ENCODE data around the gene ELF4.
A peak's percentile ranks its signal among the peaks of the same experiment; 100 is the strongest.

The ELF4 gene

DNA sequence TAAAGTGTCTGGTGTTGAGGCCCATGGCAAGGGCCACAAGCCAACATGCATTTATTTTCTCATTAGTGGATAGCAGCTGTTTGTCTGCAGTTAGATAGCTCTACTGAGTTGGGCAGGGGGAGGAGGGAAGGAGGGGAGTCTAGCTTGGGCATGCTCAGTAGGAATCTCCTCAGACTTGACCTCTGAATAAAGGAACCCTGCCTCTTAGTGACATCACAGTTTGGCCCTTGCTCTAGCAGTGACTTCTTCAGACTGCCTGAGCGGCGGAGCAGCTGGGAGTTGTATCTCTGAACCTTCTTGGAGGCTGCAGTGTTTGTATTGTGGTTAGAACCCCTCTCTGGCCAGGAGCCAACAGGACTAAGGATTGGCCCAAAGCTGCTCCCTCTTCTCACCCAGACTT, 70.5 kb downstream of the ELF4 start:
- DNase-seq (ENCODE audit: low spot score) = no peak
- TF ChIP-seq, protein P1, sequence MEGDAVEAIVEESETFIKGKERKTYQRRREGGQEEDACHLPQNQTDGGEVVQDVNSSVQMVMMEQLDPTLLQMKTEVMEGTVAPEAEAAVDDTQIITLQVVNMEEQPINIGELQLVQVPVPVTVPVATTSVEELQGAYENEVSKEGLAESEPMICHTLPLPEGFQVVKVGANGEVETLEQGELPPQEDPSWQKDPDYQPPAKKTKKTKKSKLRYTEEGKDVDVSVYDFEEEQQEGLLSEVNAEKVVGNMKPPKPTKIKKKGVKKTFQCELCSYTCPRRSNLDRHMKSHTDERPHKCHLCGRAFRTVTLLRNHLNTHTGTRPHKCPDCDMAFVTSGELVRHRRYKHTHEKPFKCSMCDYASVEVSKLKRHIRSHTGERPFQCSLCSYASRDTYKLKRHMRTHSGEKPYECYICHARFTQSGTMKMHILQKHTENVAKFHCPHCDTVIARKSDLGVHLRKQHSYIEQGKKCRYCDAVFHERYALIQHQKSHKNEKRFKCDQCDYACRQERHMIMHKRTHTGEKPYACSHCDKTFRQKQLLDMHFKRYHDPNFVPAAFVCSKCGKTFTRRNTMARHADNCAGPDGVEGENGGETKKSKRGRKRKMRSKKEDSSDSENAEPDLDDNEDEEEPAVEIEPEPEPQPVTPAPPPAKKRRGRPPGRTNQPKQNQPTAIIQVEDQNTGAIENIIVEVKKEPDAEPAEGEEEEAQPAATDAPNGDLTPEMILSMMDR (IDR thresholded peaks at IDR 0.05; ENCODE audit: borderline replicate concordance, control extremely low read depth, extremely low read depth, insufficient read depth, missing control alignments) = no peak
- in situ Hi-C loops (cut with MboI; ENCODE audit: low sequenced_read_pairs, unreplicated experiment) = no loop called here

DNA sequence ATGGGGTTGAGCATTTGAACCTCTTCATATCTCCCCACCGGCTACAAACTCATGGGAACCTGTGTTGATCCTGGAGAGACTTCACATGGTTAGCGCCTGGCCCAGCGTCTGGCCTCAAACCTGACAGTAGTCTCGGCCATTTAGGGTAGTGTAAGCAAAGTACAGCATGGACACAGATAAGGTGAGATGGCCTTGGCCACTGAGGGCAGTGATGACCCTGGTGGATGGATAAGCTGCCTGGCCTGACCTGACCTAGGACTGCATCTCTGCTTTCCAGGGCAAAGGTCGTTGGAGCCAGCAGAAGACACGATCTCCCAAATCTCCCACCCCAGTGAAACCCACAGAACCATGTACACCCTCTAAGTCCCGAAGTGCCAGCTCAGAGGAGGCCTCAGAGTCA, 76.1 kb downstream of the ELF4 start:
- DNase-seq (ENCODE audit: low spot score) = no peak
- in situ Hi-C loops (cut with MboI; ENCODE audit: low sequenced_read_pairs, unreplicated experiment) = no loop called here
- TF ChIP-seq, protein P1 (IDR thresholded peaks at IDR 0.05; ENCODE audit: borderline replicate concordance, control extremely low read depth, extremely low read depth, insufficient read depth, missing control alignments) = no peak

DNA sequence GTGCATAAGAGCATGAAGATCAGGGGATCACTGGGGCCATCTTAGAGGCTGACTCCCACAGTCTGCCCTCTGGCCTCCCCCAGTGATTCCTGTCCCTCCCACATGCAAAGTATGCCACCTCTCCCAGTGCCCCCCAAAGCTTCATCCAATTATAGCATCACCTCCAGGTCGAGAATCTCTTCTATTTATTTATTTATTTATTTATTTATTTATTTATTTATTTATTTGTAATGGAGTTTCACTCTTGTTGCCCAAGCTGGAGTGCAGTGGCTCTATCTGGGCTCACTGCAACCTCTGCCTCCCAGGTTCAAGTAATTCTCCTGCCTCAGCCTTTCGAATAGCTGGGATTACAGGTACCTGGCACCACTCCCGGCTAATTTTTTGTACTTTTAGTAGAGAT, 77.7 kb downstream of the ELF4 start:
- DNase-seq (ENCODE audit: low spot score) = no peak
- TF ChIP-seq, protein P1 (IDR thresholded peaks at IDR 0.05; ENCODE audit: borderline replicate concordance, control extremely low read depth, extremely low read depth, insufficient read depth, missing control alignments) = no peak
- in situ Hi-C loops (cut with MboI; ENCODE audit: low sequenced_read_pairs, unreplicated experiment) = no loop called here

DNA sequence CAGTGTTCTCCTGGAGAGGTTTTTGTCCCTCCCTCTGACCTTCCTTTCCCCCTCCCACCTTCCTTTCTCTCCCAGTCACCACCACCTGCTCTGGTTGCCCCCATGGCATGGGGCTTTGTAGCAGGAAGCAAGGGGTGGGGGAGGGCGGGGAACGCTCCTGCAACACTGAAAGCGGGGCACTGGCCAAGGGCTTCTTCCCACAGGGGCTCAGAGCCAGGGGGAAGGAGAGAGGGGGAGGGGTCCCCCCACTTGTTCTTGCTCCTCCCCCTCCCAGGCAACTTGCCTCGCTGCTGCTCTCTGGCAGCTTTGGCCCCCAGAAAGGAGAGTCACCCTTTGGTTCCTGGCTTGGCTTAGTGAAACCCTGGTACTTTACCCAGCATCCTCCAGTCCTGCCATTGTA, 79.5 kb downstream of the ELF4 start:
- DNase-seq (ENCODE audit: low spot score) = no peak
- in situ Hi-C loops (cut with MboI; ENCODE audit: low sequenced_read_pairs, unreplicated experiment) = no loop called here
- TF ChIP-seq, protein P1 (IDR thresholded peaks at IDR 0.05; ENCODE audit: borderline replicate concordance, control extremely low read depth, extremely low read depth, insufficient read depth, missing control alignments) = no peak

DNA sequence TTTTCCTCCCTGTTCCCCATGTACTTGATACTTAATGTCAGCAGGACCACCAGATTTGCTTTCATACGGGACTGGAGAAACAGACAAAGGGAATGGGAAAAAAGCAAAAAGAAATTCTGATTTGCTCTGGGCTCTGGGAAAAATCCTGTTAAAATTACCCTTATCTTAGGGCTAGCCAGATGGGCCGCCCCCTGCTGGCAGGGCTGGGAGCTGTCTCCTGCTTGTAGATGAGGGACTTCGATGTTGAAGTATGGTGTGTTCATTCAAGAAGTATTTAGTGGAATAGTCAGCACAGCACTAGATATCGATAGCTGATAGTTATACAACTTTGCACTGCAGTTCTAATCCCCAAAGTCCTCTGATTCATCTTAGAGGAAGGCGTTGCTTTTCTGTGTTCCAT, 82.1 kb downstream of the ELF4 start:
- DNase-seq (ENCODE audit: low spot score) = peak; percentile 46
- in situ Hi-C loops (cut with MboI; ENCODE audit: low sequenced_read_pairs, unreplicated experiment) = no loop called here
- TF ChIP-seq, protein P1 (IDR thresholded peaks at IDR 0.05; ENCODE audit: borderline replicate concordance, control extremely low read depth, extremely low read depth, insufficient read depth, missing control alignments) = peak; percentile 68

DNA sequence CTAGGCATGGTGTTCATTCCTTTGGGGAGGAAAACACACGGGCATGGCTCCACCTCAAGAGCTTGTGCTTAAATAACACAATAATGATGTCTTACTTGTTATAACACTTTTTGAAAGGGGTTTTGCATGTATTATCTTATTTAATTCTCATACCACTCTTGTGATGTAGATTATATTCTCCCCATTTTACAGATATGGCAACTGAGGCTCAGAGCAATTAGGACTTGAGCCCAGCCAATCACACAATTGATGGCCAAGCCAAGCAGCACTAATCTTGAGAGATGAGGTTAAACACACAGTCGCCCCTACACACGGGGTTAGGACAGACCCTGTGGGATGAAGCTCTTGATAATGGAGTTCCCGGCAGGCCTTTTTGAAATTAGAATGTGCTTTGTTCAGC, 82.7 kb downstream of the ELF4 start:
- no peak for DNase-seq (ENCODE audit: low spot score)
- TF ChIP-seq, protein P1 (IDR thresholded peaks at IDR 0.05; ENCODE audit: borderline replicate concordance, control extremely low read depth, extremely low read depth, insufficient read depth, missing control alignments) = no peak
- in situ Hi-C loops (cut with MboI; ENCODE audit: low sequenced_read_pairs, unreplicated experiment) = no loop called here

DNA sequence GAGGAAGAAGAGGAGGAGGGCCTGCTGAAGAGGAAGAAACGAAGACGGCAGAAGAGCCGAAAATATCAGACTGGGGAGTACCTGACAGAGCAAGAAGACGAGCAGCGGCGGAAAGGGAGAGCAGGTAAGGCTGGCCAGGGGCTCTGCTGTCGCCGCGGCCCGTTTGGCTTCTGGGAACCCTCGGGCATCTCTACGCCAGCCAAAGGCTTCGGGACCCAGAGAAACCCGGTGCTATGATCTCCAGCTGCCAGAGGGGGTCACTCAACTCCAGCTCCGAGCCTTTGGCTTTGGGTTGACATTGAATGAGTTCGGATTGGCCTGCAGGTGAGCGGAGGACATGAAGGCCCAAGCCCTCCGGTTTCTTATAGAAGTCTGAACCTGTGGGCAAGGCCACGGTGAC, 85.0 kb downstream of the ELF4 start:
- in situ Hi-C loops (cut with MboI; ENCODE audit: low sequenced_read_pairs, unreplicated experiment) = no loop called here
- TF ChIP-seq, protein P1 (IDR thresholded peaks at IDR 0.05; ENCODE audit: borderline replicate concordance, control extremely low read depth, extremely low read depth, insufficient read depth, missing control alignments) = no peak
- DNase-seq (ENCODE audit: low spot score) = no peak
